AG09309 (cell line): ENCODE data around the gene RNF166.

Experiments used
- DNase-seq: peaks from one replicate; pipeline ENCODE4 v3.0.0-alpha.2; 2010; ENCODE audit warnings: low read depth
- H3K4me3 ChIP-seq: 2 replicates; pipeline ENCODE4 v1.5.1; 2011; ENCODE audit warnings: mild to moderate bottlenecking, low read depth, low read length, moderate library complexity; ENCODE audit not compliant: control insufficient read depth
- TF ChIP-seq, protein P1 (sequence below): IDR thresholded peaks from 2 replicates; pipeline ENCODE4 v1.5.1; 2011; ENCODE audit warnings: mild to moderate bottlenecking, low read depth, low read length, inconsistent platforms; ENCODE audit not compliant: insufficient read depth, control insufficient read depth; ENCODE audit errors: missing control alignments

Gene RNF166

DNA sequence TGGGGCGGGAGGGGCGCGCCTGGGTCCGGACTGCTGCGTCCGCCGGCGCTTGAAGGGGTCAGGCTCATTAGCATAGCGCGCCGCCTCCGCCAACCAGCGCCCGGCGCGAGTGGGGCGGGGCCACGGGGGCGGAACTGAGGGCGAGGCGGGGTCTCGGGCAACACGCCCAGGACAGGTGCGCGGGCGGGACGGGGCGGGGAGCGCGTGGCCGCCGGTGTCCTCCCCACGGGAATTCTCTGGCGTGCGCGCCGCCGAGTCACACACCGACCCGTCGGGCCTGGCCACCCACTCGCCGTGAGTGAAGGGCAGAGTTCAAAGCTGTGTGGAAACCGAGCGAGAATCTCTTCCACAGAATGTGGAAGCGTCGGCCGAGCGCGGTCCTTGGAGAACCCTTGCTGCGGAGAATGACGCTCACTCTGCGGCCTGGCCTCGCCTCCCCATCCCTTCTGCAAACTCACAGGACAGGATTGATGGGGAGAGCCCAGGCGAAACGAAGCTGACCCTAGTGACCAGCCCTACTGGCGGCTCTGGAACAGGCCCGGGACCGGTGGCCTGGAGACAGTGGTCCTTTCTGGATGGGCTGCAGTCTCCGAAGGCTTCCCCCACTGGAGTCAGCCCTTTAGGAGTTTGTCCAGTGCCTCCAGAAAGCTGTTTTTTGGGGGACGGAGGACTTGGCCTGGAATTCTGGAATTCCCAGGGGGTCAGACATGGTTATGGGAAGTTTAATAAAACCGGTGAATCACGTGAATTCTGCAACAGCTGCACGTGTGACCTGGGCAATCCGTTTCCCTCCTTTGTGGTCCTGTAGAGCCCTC lies 19.6 kb downstream of the RNF166 start, which contains the start of gene SNAI3:
Gene SNAI3 (minus strand): TSS at position 69 of the 815 bp plus-strand sequence. CDS start 101 bp downstream, outside the sequence.
- DNase-seq, result no peak

DNA sequence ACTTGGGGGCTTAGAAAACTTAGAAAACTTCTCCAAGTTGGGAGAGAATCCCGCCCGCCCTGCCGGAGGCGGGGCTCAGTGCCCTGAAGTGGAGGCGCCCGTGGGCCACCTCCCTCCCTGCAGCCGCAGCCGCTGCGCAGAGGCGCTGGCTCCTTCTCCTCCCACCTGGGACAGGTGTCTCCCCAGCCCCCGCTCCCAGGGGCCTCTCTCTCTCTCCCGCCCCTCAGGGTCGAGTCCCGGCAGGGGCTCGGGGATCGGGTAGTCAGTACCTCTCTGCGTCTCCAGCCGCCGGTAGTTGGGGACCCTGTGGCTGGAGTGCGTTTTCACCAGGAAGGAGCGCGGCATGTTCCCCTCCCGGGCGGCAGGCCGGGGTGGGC lies 20.2 kb downstream of the RNF166 start:
- H3K4me3 ChIP-seq, result peak overlapping the region; percentile 44
- DNase-seq, result no peak
- TF ChIP-seq, protein P1, sequence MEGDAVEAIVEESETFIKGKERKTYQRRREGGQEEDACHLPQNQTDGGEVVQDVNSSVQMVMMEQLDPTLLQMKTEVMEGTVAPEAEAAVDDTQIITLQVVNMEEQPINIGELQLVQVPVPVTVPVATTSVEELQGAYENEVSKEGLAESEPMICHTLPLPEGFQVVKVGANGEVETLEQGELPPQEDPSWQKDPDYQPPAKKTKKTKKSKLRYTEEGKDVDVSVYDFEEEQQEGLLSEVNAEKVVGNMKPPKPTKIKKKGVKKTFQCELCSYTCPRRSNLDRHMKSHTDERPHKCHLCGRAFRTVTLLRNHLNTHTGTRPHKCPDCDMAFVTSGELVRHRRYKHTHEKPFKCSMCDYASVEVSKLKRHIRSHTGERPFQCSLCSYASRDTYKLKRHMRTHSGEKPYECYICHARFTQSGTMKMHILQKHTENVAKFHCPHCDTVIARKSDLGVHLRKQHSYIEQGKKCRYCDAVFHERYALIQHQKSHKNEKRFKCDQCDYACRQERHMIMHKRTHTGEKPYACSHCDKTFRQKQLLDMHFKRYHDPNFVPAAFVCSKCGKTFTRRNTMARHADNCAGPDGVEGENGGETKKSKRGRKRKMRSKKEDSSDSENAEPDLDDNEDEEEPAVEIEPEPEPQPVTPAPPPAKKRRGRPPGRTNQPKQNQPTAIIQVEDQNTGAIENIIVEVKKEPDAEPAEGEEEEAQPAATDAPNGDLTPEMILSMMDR, result no peak

More for the DNA sequence above, 19.6 kb downstream of the RNF166 start, which contains the start of gene SNAI3:
- H3K4me3 ChIP-seq, result peak within 1 kb of the TSS; percentile 44
- TF ChIP-seq, protein P1, result no peak

DNA sequence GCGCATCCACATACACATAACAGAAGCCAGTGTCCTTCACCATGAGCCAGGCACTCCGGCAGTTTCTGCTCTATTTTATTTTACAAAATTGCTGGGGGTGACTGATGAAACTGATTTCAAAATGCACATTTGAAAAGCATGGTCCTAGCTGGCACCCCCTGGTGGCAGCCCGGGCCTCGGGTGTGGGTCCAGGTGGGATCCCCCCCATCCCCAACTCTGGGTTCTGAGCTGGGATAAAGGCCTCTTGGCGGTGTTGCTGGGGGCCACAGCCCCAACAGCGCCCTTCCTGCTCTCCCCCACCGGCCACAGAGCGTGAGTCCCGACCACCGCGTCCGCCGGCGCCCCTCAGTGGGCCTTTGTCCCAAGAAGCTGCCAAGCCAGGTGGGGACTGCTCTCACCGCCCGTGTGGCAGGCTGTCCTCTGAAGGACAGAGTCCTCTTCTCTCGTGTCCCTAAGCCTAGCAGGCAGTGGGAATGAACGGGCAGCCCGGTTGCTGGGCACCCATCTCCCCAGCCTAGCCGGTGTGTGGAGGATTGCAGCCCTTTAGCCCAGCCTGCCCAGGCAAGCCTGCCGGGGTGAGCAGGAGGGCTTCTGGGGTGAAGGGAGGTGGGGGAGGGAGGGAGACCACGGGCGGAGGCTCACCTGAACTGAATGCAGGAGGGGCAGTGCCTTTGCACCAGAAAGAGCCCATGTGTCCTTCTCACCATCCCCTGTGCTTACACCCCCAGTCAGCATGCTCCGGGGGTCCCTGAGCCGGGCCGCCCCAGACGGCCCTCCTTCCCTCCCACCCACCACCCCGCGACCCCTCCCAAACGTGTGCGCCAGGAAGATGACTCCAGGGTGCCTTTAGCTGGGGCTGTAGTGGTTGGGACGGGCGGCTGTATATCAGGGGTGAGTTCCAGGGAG lies 20.8 kb downstream of the RNF166 start:
- TF ChIP-seq, protein P1, result peak; percentile 87

DNA sequence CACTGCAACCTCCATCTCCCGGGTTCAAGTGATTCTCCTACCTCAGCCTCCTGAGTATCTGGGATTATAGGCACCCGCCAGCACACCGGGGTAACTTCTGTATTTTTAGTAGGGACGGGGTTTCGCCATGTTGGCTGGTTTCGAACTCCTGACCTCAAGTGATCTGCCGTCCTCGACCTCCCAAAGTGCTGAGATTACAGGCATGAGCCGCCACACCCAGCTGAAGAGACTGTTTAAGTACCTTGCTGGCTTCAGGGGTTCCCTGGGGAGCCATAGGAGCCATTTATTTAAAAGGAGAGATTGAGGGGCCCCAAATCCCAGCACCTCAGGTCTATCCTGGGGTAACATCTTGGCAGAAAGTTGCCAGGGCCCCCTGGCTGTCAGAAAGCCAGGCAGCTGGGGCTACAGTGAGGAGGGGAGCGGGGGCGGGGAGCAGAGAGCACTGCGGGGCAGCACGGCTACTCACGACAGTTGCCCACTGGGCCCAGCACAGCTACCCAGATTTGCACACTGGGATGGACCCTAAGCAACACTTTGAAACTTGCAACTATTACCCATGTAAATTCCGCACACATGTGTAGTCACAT lies 21.5 kb downstream of the RNF166 start:
- DNase-seq, result no peak
- H3K4me3 ChIP-seq, result no peak overlapping the region
- TF ChIP-seq, protein P1, result no peak

More for the DNA sequence above, 20.8 kb downstream of the RNF166 start:
- no peak overlapping the region for H3K4me3 ChIP-seq
- no peak for DNase-seq

DNA sequence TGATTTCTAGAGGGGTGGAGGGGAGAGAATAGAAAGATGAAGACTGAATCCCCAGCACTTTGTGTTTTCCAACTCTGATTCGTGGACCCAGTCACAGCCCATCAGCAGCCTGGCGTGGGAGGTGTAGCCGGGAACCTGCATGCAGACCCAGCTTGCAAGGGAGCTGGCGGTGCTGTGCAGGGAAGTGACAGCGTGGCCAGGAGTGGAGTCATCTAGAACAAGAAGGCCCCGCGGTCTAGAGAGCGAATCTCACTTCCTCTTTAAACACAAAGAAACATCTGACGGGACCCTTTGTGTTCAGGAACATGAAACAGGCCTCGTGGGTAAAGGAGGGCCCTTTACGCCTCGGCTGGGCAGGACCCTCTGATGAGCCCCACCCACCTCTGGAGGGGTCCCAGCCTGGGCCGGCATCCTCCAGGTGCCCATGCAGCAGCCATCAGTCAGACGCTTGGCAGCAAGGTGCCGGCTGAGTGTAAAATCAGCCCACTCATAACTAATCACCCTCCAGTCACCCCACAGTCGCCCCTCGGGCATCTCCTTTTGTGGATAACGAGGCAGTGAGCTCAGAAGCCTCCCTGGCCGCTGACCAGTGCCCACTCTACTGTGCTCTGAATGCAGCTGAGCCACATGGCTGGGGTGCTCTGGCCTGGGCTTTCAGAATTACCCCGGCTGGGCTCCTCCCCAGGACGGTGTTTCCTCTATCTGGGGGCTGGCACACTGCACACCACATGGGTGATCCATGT lies 24.3 kb downstream of the RNF166 start:
- H3K4me3 ChIP-seq, result no peak overlapping the region
- TF ChIP-seq, protein P1, result no peak
- DNase-seq, result no peak

DNA sequence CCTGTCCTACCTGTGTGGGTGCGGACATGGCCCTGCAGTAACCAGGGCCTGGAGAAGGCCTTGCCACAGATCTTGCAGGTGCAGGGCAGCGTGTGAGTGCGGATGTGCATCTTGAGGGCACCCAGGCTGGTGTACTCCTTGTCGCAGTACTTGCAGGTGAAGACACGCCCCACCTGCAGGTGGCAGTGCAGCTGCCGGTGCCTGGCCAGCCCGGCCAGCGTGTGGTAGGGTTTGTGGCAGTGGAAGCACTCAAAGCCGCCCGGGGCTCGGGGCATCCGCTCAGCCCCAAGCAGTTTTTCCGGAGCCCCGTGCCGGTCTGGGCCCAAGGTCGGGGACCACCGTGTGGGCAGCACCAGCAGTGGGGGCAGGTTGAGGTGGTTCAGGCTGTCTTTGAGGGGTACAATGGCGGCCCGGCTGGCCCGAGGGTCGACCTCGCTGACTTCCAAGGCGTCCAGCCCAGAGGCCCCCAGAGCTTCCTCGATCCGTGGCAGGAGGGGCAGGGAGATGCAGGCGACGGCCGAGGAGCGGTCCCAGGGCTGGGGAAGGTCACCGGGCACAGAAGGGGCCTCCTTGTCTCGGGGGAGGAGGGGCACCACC lies 25.0 kb downstream of the RNF166 start:
- H3K4me3 ChIP-seq, result no peak overlapping the region
- no peak for DNase-seq
- TF ChIP-seq, protein P1, result peak; percentile 9
